Osteocyte (in vitro differentiated cells): ENCODE measurements around the gene CSGALNACT2. TPM values are rescaled to one million over a fixed set of nuclear protein-coding genes. Genes with fewer than 3 reads are reported as not detected.

Experiments
- DNase-seq: peaks from one replicate; pipeline ENCODE4 v3.0.0; 2021; ENCODE audit warnings: mixed read lengths; ENCODE audit not compliant: unreplicated experiment; ENCODE audit errors: extremely low spot score
- H3K27ac Mint-ChIP-seq: one replicate; pipeline ENCODE4 v1.8.0; 2021; ENCODE audit warnings: mild to moderate bottlenecking, mixed read lengths; ENCODE audit not compliant: unreplicated experiment
- H3K27me3 Mint-ChIP-seq: one replicate; pipeline ENCODE4 v1.8.0; 2021; ENCODE audit warnings: mixed read lengths; ENCODE audit not compliant: unreplicated experiment
- H3K36me3 Mint-ChIP-seq: one replicate; pipeline ENCODE4 v1.8.0; 2021; ENCODE audit warnings: mixed read lengths; ENCODE audit not compliant: unreplicated experiment
- H3K4me1 Mint-ChIP-seq: one replicate; pipeline ENCODE4 v1.8.0; 2021; ENCODE audit warnings: mixed read lengths; ENCODE audit not compliant: unreplicated experiment
- H3K4me3 Mint-ChIP-seq: one replicate; pipeline ENCODE4 v1.8.0; 2021; ENCODE audit warnings: mild to moderate bottlenecking, moderate library complexity, mixed read lengths; ENCODE audit not compliant: unreplicated experiment
- H3K9me3 Mint-ChIP-seq: one replicate; pipeline ENCODE4 v1.8.0; 2021; ENCODE audit warnings: mixed read lengths; ENCODE audit not compliant: unreplicated experiment
- CTCF ChIP-seq: fragments of 200-600 bp; sonication (generic); IDR thresholded peaks from 2 replicates; pipeline ENCODE4 v1.5.0; 2021; ENCODE audit warnings: antibody characterized with exemption, mild to moderate bottlenecking, moderate library complexity
- total RNA-seq: library from RNA; stranded (reverse); gene quantifications from 2 replicates; pipeline ENCODE4 v1.2.1, GENCODE V29; 2021

The CSGALNACT2 gene
- total RNA-seq, 1 donor from 2014 or later, result 36.6 TPM

DNA sequence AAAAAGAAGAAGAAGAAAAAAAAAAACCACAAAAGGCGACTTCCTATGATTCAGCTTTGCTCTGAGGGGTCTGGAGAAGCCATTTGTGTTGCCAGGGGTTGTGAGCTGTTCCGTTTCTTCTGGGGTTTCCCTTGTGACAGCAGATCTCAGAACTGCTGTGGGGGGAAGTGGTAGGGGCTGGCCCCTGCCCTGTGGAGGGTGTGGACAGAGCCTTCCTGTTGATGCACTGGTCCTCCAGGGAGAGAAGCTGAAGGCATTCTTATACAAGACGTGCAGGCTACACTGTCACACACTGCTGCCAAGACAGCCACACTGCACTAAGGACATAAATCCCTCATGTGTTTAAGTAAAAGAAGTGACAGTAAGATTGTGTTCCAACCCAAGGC is 17.3 kb upstream of the CSGALNACT2 start:
- H3K27ac Mint-ChIP-seq, result no peak overlapping the region
- no peaks in the 10 kb centered on the region for H3K36me3 Mint-ChIP-seq
- no peaks in the 10 kb centered on the region for H3K9me3 Mint-ChIP-seq
- peaks cover 4% of the 10 kb centered on the region for H3K27me3 Mint-ChIP-seq
- H3K4me3 Mint-ChIP-seq, result no peak overlapping the region
- peak; percentile 44 for DNase-seq
- no peak for TF ChIP-seq CTCF
- H3K4me1 Mint-ChIP-seq, result peaks cover 13% of the 10 kb centered on the region

GRCh38 chr10:43121444-43121843 is 16.8 kb upstream of the CSGALNACT2 start:
- Mint-ChIP-seq H3K4me3 (no peak overlapping the region), H3K27ac (no peak overlapping the region), H3K27me3 (peaks cover 4% of the 10 kb centered on the region), H3K36me3 (no peaks in the 10 kb centered on the region), H3K9me3 (no peaks in the 10 kb centered on the region), H3K4me1 (peaks cover 13% of the 10 kb centered on the region)
- no peak for DNase-seq
- TF ChIP-seq CTCF, result no peak

GRCh38 chr10:43122096-43122495 is 16.1 kb upstream of the CSGALNACT2 start:
- TF ChIP-seq CTCF, result no peak
- no peaks in the 10 kb centered on the region for H3K36me3 Mint-ChIP-seq
- no peak overlapping the region for H3K4me3 Mint-ChIP-seq
- H3K27me3 Mint-ChIP-seq, result peaks cover 8% of the 10 kb centered on the region
- DNase-seq, result peak; percentile 48
- no peaks in the 10 kb centered on the region for H3K9me3 Mint-ChIP-seq
- peaks cover 13% of the 10 kb centered on the region for H3K4me1 Mint-ChIP-seq
- H3K27ac Mint-ChIP-seq, result no peak overlapping the region

- DNase-seq, result no peak
- Mint-ChIP-seq H3K27me3 (peaks cover 4% of the 10 kb centered on the region), H3K9me3 (no peaks in the 10 kb centered on the region), H3K36me3 (no peaks in the 10 kb centered on the region), H3K4me3 (no peak overlapping the region), H3K27ac (no peak overlapping the region), H3K4me1 (peaks cover 13% of the 10 kb centered on the region)
- TF ChIP-seq CTCF, result no peak
Observed at GRCh38 chr10:43122826-43123225, 15.4 kb upstream of the CSGALNACT2 start.

DNA sequence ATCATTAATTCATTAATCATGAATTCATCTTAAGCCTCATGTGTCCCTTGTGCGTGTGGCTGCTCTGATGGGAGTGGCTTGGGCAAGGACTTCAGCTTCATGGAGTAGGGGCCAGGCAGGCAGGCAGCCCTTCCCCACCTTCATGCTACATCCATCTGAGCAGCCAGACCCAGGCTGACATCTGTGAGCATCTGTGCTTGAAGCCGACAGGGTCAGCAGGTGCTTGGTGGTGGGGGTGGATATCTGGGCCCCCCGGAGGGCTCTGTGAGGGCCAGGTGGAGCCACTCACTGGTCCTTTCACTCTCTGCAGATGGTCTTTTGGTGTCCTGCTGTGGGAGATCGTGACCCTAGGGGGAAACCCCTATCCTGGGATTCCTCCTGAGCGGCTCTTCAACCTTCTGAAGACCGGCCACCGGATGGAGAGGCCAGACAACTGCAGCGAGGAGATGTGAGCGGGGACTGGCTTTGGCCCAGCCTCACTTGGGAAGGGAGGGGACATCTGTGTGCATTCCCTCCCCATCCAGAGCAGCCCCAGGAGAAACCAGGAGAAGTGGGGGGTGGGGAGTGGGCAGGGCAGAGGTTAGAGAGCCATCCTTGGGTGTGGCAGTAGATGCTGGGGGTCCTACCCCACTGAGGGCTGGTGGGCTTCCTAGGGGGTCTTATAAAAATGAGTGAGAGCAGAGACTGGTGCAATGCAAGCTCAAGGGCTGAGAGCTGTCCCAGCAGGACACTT is 14.7 kb upstream of the CSGALNACT2 start:
- no peaks in the 10 kb centered on the region for H3K9me3 Mint-ChIP-seq
- TF ChIP-seq CTCF, result no peak
- H3K36me3 Mint-ChIP-seq, result no peaks in the 10 kb centered on the region
- peaks cover 4% of the 10 kb centered on the region for H3K27me3 Mint-ChIP-seq
- DNase-seq, result peak; percentile 60
- peaks cover 15% of the 10 kb centered on the region for H3K4me1 Mint-ChIP-seq
- no peak overlapping the region for H3K27ac Mint-ChIP-seq
- no peak overlapping the region for H3K4me3 Mint-ChIP-seq
